ENCODE data around the gene AMIGO2.
"Not testable (repeated sequence)": the region's sequence is repeated elsewhere in the genome, so short reads cannot be mapped to it uniquely, and the experiment has no call there.

The AMIGO2 gene

DNA sequence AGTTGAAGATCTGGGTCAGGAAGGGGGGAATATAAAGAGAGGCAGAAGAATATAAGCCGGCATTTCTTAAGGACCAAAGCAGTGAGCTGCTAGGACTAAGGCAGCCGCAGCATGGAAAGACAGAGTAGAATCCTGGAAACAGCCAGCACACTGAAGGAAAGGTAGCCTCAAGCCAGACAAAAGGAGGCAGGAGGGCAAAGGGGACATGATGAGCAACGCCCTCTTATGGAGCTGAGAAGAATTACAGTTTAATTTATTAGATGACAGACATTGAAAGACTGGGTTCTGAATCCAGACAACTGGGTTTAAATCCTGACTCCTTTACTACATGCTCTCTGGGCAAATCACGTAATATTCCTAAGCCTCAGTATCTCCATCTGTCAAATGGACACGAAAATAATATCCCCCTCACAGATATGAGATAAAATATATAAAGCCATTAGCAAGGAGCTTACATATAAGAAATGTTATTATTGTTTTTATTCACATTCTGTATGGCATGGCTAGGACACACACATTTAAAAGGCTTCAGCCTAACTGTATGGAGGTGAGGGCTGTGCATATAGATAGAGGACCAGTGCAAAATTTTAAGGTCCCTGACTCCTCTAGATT, 8.4 kb downstream of the AMIGO2 start:
- DNase-seq = peak; percentile 22

DNA sequence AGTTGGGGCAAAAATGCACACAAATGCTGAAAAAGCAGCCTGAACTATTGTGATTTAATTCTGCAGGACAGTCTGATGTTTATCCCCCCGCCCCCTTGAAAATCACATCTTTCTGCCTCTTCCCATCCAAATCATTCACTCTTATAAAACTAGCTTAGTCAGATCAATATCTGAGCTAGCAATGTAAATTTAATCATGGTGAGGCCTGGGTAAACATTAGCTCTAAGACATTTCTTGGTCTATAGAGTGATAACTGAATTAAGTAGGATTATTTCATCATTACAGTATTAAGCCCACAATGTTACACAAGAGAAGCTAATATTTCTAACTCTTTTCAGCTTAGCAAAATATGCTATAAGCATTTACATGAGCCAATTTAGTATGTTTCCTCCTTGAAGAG, 9.4 kb downstream of the AMIGO2 start:
- no peak for DNase-seq

DNA sequence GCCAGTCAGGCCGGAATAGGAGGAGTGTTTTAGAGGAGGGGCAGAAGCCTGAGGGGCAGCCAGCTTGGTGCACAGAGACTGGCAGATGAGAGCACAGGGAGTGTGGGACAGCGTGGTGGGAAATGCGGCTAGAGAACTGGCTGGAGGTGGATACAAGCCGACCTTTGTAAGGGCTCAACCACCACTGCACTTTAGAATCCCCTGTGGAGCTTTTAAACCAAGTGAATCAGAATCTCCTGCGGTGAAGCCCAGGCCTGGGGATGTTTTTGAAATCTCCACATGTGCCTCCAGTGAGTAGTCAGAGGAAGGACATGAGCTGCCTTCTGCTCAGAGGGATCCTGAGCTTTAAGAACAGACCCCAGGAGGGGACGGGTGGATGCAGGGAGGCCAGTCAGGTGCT, 11.2 kb downstream of the AMIGO2 start:
- no peak for DNase-seq

DNA sequence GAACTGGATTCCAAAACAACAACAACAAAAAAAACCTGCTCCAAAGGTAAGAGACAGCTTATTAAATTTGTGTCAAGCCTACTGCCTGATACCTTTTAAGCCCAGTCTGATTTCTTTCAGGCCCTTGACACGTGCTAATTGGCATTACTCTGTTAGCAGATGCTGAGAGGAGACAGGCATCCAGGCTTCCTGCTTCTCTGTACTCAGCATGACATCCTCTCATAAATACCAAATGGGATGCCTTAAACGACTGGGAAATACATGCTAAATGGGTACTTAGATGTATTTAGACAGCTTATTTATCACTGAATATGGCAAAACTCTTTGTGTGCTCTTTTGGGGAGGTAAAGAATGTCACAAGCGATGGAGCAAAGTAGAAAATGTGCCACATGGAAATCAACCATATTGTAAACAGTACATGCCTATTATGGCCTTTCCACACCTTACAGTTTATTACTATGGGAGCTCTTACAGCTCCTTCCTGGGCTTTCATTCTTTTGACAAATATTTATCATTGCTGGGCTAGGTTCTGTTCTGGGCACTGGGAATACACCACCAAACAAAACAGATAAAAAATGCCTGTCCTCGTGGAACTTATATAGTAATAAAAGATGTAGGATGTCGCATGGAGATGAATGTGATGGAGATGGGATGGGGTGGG, 11.9 kb downstream of the AMIGO2 start:
- no peak for DNase-seq

DNA sequence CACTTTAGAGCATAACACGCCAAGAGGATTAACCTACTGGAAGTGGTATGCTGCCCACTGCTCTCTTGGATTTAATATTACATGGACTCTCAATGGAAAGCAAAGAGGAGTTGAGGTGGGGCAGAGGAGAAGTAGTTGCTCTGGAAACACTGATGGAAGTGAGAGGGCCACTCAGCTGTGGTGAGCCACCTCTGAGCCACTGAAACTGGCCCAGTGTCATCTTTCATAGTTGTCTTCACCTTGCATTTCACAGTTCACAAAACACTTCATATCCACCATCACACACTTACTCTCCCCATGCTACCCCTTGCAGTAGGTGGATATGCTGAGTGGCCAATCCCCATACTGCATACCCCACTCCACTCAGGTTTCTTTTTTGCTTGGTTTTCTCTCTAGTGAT, 12.6 kb downstream of the AMIGO2 start:
- no peak for DNase-seq

DNA sequence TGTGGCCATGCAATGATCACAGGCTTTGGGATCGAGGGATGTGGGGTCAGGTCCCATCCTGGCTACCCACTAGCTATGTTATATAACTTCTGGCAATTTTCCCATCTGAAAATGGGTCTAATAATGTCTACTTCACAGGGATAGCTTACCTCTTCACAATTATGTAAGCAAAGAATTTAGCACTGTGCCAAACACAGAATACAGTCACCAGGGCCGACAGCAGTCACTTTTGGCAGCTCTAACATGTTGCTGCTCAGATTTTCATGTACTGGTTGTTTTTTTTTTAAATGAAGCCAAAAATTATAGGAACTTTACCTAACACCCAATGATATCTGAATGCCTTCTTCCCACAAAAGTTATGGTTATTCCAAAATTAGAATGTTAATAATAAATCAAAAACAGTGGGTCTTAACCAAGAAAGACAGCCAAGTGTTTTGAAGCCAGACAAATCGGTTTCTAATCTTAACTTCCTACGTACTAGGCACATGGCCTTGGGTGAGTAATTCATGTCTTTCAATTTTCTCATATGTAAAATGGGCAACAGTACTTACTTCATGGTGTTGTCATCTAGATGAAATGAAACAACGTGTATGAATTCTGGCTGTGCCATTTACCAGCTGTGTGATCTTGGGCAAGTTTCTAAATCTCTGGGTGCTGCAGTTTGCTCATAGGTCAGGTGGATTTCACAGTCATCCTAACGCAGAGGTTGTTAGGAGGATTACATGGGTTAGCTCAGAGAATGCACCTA, 13.3 kb downstream of the AMIGO2 start:
- DNase-seq = no peak

DNA sequence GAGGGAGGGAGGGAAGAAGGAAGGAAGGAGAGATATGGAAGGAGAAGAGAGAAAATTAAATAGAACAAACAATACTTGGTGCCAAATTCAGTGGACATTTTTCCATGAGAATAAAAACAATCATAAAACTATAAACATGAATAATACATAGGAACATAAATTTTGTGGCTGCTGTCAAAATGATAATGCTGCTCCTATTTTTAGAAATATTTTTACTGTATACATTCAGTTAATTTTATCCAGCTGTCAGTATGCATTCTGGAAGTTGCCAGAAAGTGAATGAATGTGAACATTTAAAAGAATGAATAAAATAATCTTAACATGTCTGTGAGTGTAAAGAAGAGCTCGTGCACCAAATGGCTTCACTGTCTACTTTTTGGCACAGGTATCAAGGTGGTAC, 14.2 kb downstream of the AMIGO2 start:
- no peak for DNase-seq

DNA sequence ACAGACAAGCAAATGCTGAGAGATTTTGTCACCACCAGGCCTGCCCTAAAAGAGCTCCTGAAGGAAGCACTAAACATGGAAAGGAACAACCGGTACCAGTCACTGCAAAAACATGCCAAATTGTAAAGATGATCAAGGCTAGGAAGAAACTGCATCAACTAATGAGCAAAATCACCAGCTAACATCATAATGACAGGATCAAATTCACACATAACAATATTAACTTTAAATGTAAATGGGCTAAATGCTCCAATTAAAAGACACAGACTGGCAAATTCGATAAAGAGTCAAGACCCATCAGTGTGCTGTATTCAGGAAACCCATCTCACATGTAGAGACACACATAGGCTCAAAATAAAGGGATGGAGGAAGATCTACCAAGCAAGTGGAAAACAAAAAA, 21.1 kb downstream of the AMIGO2 start:
- not testable (repeated sequence) for DNase-seq

DNA sequence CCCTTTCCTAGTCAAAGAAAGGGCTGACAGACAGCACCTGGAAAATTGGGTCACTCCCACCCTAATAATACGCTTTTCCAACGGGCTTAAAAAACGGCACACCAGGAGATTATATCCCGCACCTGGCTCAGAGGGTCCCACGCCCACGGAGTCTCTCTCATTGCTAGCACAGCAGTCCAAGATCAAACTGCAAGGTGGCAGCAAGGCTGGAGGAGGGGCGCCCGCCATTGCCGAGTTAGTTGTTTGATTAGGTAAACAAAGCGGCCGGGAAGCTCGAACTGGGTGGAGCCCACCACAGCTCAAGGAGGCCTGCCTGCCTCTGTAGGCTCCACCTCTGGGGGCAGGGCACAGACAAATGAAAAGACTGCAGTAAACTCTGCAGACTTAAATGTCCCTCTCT, 22.8 kb downstream of the AMIGO2 start:
- DNase-seq = not testable (repeated sequence)

DNA sequence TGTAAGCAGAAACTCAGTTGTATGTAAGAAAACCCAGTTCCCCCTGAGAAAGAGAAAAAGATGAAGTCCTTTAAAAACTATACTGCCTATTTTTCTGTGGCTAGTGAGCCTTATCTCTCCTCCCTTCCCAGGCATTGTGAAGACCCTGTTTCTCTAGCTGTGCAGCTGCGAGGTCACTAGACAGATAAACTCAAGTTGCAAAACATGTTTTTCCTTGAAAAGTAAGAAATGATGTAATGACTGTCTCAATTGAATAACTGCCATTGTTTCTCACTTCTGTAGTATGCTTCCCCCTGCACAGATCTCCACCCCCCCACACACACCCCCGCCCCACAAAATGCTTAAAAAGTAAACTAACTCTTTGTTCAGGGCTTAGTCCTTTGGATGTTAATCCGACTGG, 23.9 kb downstream of the AMIGO2 start:
- not testable (repeated sequence) for DNase-seq

DNA sequence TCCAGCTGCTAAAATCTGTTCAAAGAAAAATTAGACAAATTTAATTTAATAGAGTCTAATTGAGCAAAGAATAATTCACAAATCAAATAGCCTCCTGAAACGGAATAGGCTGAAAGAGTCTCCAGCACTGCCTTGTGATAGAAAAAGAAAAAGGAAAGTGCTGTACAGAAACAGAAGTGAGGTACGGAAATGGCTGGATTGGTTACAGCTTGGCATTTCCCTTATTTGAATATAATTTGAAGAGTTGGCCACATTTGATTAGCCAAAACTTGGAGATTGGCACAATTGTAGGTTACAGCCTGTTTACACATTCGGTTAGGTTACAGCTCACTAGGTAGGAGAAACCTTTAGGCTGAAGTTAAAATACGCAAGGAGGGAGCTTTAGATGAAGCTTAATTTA, 25.1 kb downstream of the AMIGO2 start:
- DNase-seq = no peak

DNA sequence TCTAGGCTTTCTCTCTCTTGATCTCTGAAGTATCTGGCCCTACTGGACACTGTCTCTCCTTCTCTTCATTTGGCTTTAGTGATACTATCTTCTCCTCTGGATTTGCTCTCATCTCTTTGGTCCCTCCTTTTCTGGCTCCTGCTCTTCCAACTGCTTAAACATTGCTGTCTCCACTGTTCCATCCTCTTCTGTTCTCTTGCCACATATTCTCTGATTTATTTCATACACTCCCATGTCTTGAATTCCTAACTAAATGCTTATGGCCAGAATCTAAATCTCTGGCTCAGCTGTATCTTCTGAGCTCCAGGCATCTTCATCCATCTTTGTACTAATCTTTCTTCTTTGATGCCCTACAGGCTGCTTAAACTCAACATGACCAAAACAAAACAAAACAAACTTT, 25.8 kb downstream of the AMIGO2 start:
- no peak for DNase-seq

DNA sequence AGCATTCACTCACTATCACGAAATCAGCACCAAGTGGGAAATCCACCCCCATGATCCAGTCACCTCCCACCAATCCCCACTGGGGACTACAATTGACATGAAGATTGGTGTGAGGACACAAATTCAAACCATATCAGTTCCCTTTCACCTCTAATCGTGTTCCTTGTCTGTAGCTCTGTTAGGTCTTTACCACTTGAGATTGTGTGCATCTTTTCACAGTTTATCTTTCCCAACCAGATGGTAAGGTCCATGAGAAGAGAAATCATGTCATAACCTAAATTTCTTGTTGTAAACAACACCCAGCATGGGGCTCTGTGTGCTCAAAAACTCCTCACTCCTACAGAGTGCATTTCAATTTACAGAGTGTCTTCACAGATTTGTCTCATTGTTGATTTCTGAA, 27.5 kb downstream of the AMIGO2 start:
- DNase-seq = no peak

DNA sequence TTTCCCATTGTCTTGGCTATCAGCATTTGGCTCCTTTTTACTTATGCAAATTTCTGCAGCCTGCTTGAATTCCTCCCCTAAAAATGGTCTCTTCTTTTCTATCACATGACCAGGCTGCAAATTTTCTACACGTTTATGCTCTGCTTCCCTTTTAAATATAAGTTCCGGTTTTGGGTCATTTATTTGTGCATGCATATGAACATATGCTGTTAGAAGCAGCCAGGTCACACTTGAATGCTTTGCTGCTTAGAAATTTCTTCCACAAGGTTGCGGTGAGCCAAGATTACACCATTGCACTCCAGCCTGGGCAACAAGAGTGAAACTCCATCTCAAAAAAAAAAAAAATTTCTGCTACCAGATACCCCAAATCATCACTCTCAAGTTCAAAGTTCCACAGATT, 28.5 kb downstream of the AMIGO2 start:
- not testable (repeated sequence) for DNase-seq

DNA sequence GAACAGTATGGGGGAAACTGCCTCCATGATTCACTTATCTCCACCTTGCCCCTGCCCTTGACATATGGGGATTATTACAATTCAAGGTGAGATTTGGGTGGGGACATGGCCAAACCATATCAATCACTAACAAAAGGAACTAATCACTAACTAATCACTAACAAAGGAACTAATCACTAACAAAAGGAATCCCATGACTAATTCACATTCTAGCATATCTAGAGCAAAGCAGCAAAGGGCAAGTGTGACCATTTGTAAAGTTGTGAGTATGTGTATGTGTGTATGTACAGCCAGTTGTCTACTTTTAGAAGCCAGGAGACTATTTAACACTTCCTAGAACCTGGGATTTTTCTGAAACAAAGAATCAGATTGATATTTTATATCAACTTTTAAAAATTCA, 31.2 kb downstream of the AMIGO2 start:
- no peak for DNase-seq

DNA sequence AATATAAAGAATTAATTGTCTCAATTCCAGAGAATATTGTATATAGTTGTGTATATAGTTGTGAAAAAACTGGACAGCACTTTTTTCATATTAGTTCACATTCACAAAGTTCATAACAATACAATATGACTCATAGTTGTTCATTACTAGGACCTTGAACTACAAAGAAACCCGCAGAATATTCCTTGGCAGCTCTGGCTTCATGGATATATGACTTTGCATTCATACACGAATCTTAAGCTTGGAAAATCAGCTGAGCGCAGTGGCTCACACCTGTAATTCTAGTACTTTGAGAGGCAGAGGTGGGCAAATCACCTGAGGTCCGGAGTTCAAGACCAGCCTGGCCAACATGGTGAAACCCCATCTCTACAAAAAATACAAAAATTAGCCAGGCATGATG, 38.4 kb downstream of the AMIGO2 start:
- DNase-seq = no peak

DNA sequence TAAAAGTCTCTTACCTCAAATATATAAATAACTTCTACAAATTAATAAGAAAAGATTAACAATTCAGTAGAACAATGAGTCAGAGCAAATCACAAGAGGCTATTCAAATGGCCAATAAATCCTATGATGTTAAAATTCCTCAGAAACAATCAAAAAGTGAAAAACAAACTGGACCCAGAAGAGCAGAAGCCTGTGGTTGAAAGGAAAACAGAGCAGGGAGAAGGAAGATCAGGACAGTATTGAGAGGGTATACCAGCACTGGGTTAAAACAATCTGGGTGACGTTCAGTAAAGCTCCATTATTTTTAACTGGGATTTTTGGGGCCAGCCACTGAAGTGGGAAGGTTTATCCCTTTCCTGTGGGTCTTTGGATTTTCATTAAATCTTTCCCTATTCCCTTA, 40.0 kb downstream of the AMIGO2 start:
- DNase-seq = no peak

DNA sequence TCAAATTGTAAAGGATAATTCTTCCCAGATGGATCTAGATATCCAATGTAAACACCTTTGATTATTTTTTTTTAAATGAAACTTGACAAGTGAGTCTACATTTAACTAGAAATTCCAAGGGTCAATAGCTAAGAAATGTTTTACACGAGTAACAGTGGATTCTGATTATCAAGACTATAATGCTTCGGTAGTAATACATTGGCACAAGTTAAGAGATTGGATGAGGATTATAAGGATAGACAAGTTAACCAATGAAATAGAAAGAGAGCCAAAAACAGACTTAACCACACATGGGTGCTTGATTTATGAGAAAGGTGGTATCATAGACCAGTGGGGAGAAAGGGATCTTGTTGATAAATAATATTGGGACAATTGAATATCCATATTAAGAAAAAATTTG, 40.7 kb downstream of the AMIGO2 start:
- DNase-seq = no peak

DNA sequence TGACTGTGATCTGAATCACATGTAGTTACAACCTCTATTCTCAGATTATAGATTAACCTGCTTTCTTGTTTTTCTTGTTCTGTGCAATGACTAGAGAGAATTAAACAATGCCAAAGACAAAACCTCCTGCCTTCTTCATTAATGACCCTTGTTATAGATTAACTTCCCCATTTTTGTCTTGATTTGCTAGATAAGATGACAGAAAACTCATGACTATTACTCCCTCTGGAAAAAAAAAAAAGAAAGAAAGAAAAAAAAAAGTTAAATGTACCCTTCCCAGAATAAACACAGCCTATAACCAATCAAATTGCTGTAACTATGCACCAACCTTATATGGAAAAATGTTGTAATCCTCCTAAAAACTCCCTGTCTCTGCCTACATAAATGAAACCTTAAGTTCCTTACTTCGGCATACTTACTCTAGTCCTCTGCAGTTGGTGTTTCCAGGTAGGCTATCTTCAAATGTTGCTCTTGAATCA, 41.5 kb downstream of the AMIGO2 start:
- DNase-seq = no peak

DNA sequence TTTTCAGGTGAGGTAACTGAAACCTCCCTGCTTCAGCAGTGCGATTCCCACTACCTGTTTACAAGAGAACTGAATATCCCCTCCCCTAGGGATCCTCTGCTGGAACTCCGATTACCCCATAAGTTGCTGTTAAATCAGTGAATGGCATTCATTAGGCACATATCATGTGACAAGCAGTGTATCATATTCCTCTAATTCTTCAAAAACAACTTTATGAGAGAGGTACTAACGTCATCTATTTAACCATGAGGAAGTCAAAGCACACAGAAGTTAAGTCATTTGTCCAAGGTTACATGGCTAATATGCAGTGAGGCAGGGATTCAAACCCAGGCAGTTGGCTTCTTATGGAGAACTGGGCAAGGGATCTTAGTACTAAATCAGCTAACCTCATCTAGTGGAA, 44.3 kb downstream of the AMIGO2 start:
- DNase-seq = no peak

DNA sequence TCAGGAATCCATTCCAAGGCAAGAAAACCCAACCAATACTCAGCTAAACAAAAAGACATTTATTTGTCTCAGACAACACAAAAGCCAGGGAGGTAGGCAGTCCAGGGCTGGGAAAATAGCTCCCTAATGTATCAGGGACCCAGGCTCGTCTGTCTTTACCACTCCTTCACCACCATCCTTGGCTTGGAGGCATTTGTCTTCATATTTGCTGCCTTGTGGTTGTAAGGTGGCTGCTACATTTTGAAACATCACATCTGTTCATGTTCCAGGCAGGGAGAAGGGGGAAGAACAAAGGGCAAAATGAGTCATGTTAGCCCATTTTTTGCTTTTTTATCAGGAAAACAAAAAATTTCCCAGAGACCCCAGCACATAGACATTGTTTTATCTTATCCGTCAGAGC, 45.1 kb downstream of the AMIGO2 start:
- no peak for DNase-seq

DNA sequence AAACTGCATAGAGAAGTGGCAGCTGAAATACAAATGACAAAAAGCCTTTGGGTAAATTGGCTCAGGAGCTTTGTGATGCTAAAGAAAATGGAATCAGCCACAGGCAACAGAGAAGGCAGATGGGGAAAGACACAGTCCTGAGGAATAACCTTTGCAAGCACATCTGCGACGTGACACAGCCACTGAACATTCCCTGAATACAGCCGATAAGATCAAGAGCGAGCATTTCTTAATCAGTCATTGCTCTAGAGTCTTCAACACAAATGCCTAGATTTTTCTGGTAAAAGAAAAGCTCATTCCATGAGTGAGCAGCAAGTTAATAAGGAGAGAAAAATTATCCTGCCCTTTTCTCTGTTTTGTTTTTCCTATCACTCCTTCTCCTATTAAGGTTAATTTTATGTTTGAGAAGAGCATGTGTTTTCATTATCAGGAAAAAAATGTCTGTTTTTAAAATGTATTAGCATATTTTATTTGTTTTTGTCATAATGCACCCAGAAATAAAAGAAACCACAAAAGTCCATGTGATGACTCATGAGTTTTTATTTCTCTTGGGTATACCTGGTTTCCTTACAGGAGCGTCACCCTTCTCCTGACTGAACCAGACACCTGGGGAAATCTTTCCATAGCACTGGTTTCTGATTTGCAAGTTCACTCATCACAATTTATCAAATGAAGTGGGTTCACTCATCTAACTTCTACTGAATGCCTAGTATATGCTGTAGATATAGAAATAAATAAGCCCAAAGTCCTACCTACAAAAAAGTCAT, 45.8 kb downstream of the AMIGO2 start:
- no peak for DNase-seq

DNA sequence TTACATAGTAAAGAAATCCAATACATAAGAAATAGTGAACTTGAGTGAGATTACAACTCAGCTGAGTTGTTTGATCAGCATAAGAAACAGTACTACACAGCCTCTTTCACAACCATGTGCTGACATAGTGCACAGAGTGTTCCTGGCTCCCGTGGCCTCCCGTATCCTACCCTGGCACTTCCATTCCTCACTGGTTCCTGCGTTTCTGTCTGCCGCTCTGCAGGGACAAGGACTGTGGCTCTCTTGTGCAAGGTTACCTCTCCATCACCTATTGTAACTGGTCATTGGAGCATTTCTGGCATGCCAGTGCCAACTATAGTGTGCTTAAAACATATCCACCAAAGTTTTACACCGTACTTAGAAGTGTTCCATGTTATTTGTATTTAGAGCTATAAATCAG, 46.7 kb downstream of the AMIGO2 start:
- no peak for DNase-seq
